Stimulated activated naive CD8-positive, alpha-beta T cell treated with anti-CD3 and anti-CD28 coated beads, Interleukin-15, amount 100 ng/mL, for 72 hours (primary cell): ENCODE data around the gene FERMT2.
"Not testable (repeated sequence)": the region's sequence is repeated elsewhere in the genome, so short reads cannot be mapped to it uniquely, and the experiment has no call there.

ENCODE experiments used
- ATAC-seq: fragments of 150-1000 bp; cut with Tn5 transposase; 2 replicates; pipeline ENCODE4 v1.10.0; 2021; ENCODE audit warnings: mild to moderate bottlenecking, moderate library complexity
- DNase-seq, 2 donors: peaks; one replicate each; pipeline ENCODE4 v3.0.0; 2021 to 2022
- H3K27ac Mint-ChIP-seq, 2 donors: one replicate each; pipeline ENCODE4 v1.8.0; 2022; ENCODE audit warnings: mild to moderate bottlenecking in 2 of 2, mixed read lengths in 2 of 2, moderate library complexity in 2 of 2
- H3K27me3 Mint-ChIP-seq: one replicate; pipeline ENCODE4 v1.8.0; 2022; ENCODE audit warnings: mixed read lengths
- H3K4me1 Mint-ChIP-seq: one replicate; pipeline ENCODE4 v1.8.0; 2022; ENCODE audit warnings: mild to moderate bottlenecking, mixed read lengths
- H3K4me3 Mint-ChIP-seq, 2 donors: one replicate each; pipeline ENCODE4 v1.8.0; 2022; ENCODE audit warnings: mild to moderate bottlenecking in 2 of 2, mixed read lengths in 2 of 2, moderate library complexity in 1 of 2
- H3K9me3 Mint-ChIP-seq, 2 donors: one replicate each; pipeline ENCODE4 v1.8.0; 2022; ENCODE audit warnings: mixed read lengths in 2 of 2

FERMT2 gene

GRCh38 chr14:52868911-52869618 lies 81.8 kb downstream of the FERMT2 start:
- no peaks in the 10 kb centered on the region for H3K4me1 Mint-ChIP-seq
- DNase-seq (no peak), ATAC-seq (no peak)
- H3K9me3 Mint-ChIP-seq, result no peaks in the 10 kb centered on the region
- no peaks in the 10 kb centered on the region for H3K27me3 Mint-ChIP-seq
- no peak overlapping the region for H3K4me3 Mint-ChIP-seq
- no peak overlapping the region for H3K27ac Mint-ChIP-seq

GRCh38 chr14:52864893-52865292 lies 86.0 kb downstream of the FERMT2 start:
- ATAC-seq, H3K9me3 Mint-ChIP-seq, H3K27me3 Mint-ChIP-seq, DNase-seq, H3K27ac Mint-ChIP-seq, H3K4me1 Mint-ChIP-seq, H3K4me3 Mint-ChIP-seq: not testable (repeated sequence)

GRCh38 chr14:52863334-52863700 lies 87.5 kb downstream of the FERMT2 start:
- no peaks in the 10 kb centered on the region for H3K4me1 Mint-ChIP-seq
- DNase-seq (no peak), ATAC-seq (no peak)
- H3K27me3 Mint-ChIP-seq, result no peaks in the 10 kb centered on the region
- no peak overlapping the region for H3K4me3 Mint-ChIP-seq
- H3K27ac Mint-ChIP-seq, result no peak overlapping the region
- H3K9me3 Mint-ChIP-seq, result no peaks in the 10 kb centered on the region

- no peak overlapping the region for H3K4me3 Mint-ChIP-seq
- H3K9me3 Mint-ChIP-seq, result no peaks in the 10 kb centered on the region
- H3K27me3 Mint-ChIP-seq, result no peaks in the 10 kb centered on the region
- DNase-seq (no peak), ATAC-seq (no peak)
- no peak overlapping the region for H3K27ac Mint-ChIP-seq
- H3K4me1 Mint-ChIP-seq, result no peaks in the 10 kb centered on the region
These were observed 88.1 kb downstream of the FERMT2 start for GRCh38 chr14:52862632-52863333.

- no peaks in the 10 kb centered on the region for H3K4me1 Mint-ChIP-seq
- no peaks in the 10 kb centered on the region for H3K9me3 Mint-ChIP-seq
- DNase-seq (no peak), ATAC-seq (no peak)
- H3K27ac Mint-ChIP-seq, result no peak overlapping the region
- H3K4me3 Mint-ChIP-seq, result no peak overlapping the region
- H3K27me3 Mint-ChIP-seq, result no peaks in the 10 kb centered on the region
These were observed 89.4 kb downstream of the FERMT2 start for GRCh38 chr14:52861403-52861802.

GRCh38 chr14:52860910-52861309 lies 89.9 kb downstream of the FERMT2 start:
- H3K27ac Mint-ChIP-seq, result no peak overlapping the region

GRCh38 chr14:52860209-52860608 lies 90.6 kb downstream of the FERMT2 start:
- H3K27me3 Mint-ChIP-seq, result no peaks in the 10 kb centered on the region
- ATAC-seq (no peak), DNase-seq (no peak)

More at GRCh38 chr14:52860910-52861309, 89.9 kb downstream of the FERMT2 start:
- H3K9me3 Mint-ChIP-seq, result no peaks in the 10 kb centered on the region
- no peaks in the 10 kb centered on the region for H3K4me1 Mint-ChIP-seq
- H3K4me3 Mint-ChIP-seq, result no peak overlapping the region
- ATAC-seq (no peak), DNase-seq (no peak)
- H3K27me3 Mint-ChIP-seq, result no peaks in the 10 kb centered on the region

GRCh38 chr14:52856139-52856538 lies 94.7 kb downstream of the FERMT2 start:
- H3K27me3 Mint-ChIP-seq, result no peaks in the 10 kb centered on the region

More at GRCh38 chr14:52860209-52860608, 90.6 kb downstream of the FERMT2 start:
- H3K9me3 Mint-ChIP-seq, result no peaks in the 10 kb centered on the region
- no peaks in the 10 kb centered on the region for H3K4me1 Mint-ChIP-seq
- no peak overlapping the region for H3K4me3 Mint-ChIP-seq
- peak overlapping the region in 1 of 2 donors; percentile 3 for H3K27ac Mint-ChIP-seq

GRCh38 chr14:52853522-52853854 lies 97.4 kb downstream of the FERMT2 start:
- Mint-ChIP-seq H3K27ac (peak overlapping the region in 1 of 2 donors; percentile 47), H3K4me1 (no peaks in the 10 kb centered on the region), H3K4me3 (no peak overlapping the region), H3K27me3 (no peaks in the 10 kb centered on the region), H3K9me3 (peaks cover 0 to 3% of the 10 kb centered on the region in 2 donors)
- DNase-seq (no peak), ATAC-seq (no peak)

More at GRCh38 chr14:52856139-52856538, 94.7 kb downstream of the FERMT2 start:
- DNase-seq (no peak), ATAC-seq (no peak)
- no peaks in the 10 kb centered on the region for H3K4me1 Mint-ChIP-seq
- no peak overlapping the region for H3K4me3 Mint-ChIP-seq
- peak overlapping the region in 1 of 2 donors; percentile 15 for H3K27ac Mint-ChIP-seq
- peaks cover 0 to 3% of the 10 kb centered on the region in 2 donors for H3K9me3 Mint-ChIP-seq

- ATAC-seq (no peak), DNase-seq (no peak)
- Mint-ChIP-seq H3K4me1 (no peaks in the 10 kb centered on the region), H3K4me3 (no peak overlapping the region), H3K9me3 (peaks cover 0 to 3% of the 10 kb centered on the region in 2 donors), H3K27me3 (no peaks in the 10 kb centered on the region), H3K27ac (peak overlapping the region in 1 of 2 donors; percentile 47)
These were observed 97.9 kb downstream of the FERMT2 start for GRCh38 chr14:52852810-52853521.

GRCh38 chr14:52850451-52850909 lies 100.4 kb downstream of the FERMT2 start:
- Mint-ChIP-seq H3K4me3 (no peak overlapping the region), H3K27ac (no peak overlapping the region)
- DNase-seq, result no peak

GRCh38 chr14:52848626-52849025 lies 102.2 kb downstream of the FERMT2 start:
- no peak overlapping the region for H3K4me3 Mint-ChIP-seq
- ATAC-seq (no peak), DNase-seq (no peak)
- no peaks in the 10 kb centered on the region for H3K4me1 Mint-ChIP-seq
- H3K9me3 Mint-ChIP-seq, result peaks cover 0 to 3% of the 10 kb centered on the region in 2 donors
- no peaks in the 10 kb centered on the region for H3K27me3 Mint-ChIP-seq
- H3K27ac Mint-ChIP-seq, result no peak overlapping the region

More at GRCh38 chr14:52850451-52850909, 100.4 kb downstream of the FERMT2 start:
- Mint-ChIP-seq H3K4me1 (no peaks in the 10 kb centered on the region), H3K27me3 (no peaks in the 10 kb centered on the region), H3K9me3 (peaks cover 0 to 3% of the 10 kb centered on the region in 2 donors)
- ATAC-seq, result no peak

GRCh38 chr14:52846591-52846990 lies 104.3 kb downstream of the FERMT2 start:
- DNase-seq (no peak), ATAC-seq (no peak)
- no peaks in the 10 kb centered on the region for H3K9me3 Mint-ChIP-seq
- no peak overlapping the region for H3K4me3 Mint-ChIP-seq
- no peak overlapping the region for H3K27ac Mint-ChIP-seq
- H3K4me1 Mint-ChIP-seq, result no peaks in the 10 kb centered on the region
- no peaks in the 10 kb centered on the region for H3K27me3 Mint-ChIP-seq

- ATAC-seq, result no peak
These were observed 105.8 kb downstream of the FERMT2 start for GRCh38 chr14:52845081-52845480.

GRCh38 chr14:52844262-52845060 lies 106.4 kb downstream of the FERMT2 start:
- no peaks in the 10 kb centered on the region for H3K4me1 Mint-ChIP-seq
- DNase-seq (no peak), ATAC-seq (no peak)
- H3K9me3 Mint-ChIP-seq, result no peaks in the 10 kb centered on the region
- no peaks in the 10 kb centered on the region for H3K27me3 Mint-ChIP-seq
- no peak overlapping the region for H3K4me3 Mint-ChIP-seq
- no peak overlapping the region for H3K27ac Mint-ChIP-seq

More at GRCh38 chr14:52845081-52845480, 105.8 kb downstream of the FERMT2 start:
- DNase-seq, result no peak
- H3K27me3 Mint-ChIP-seq, result no peaks in the 10 kb centered on the region
- H3K27ac Mint-ChIP-seq, result no peak overlapping the region
- H3K4me1 Mint-ChIP-seq, result no peaks in the 10 kb centered on the region
- H3K9me3 Mint-ChIP-seq, result no peaks in the 10 kb centered on the region
- H3K4me3 Mint-ChIP-seq, result no peak overlapping the region
